Caki2 (cell line): Measurements from ENCODE around the gene SOX11. TPM values are rescaled to one million over a fixed set of nuclear protein-coding genes. Genes with fewer than 3 reads are reported as not detected.

ENCODE experiments used
- DNase-seq: peaks from one replicate; pipeline ENCODE4 v3.0.0-alpha.2; 2015; ENCODE audit warnings: low read depth
- in situ Hi-C: cut with HindIII; loops from 2 replicates; pipeline ENCODE4 v1.10.0; 2016; ENCODE audit warnings: low sequenced_read_pairs, low pct_unique_long_range_greater_than_20kb, mixed read lengths
- total RNA-seq: library from RNA; depleted of rRNA; stranded (reverse); fragments of >200 nt; shearing (Covaris generic); gene quantifications from 2 replicates; pipeline ENCODE4 v1.2.3, GENCODE V29; 2014; ENCODE audit warnings: low replicate concordance

SOX11 gene
- total RNA-seq, 1 experiment from 2014 or later, result not detected

- in situ Hi-C loops, result no loop called here
Measured at GRCh38 chr2:5690286-5690685, 1.9 kb upstream of the SOX11 start.

GRCh38 chr2:5690718-5691220 lies 1.4 kb upstream of the SOX11 start:
- DNase-seq, result no peak
- in situ Hi-C loops, result no loop called here

More at GRCh38 chr2:5690286-5690685, 1.9 kb upstream of the SOX11 start:
- no peak for DNase-seq

GRCh38 chr2:5691221-5691984 lies 781 bp upstream of the SOX11 start:
- in situ Hi-C loops, result no loop called here
- DNase-seq, result no peak

- in situ Hi-C loops, result no loop called here
- DNase-seq, result no peak
Measured at GRCh38 chr2:5692561-5693286, 540 bp downstream of the SOX11 start.

GRCh38 chr2:5693287-5694201 lies 1.4 kb downstream of the SOX11 start:
- in situ Hi-C loops, result no loop called here
- no peak for DNase-seq

- in situ Hi-C loops, result no loop called here
- DNase-seq, result no peak
Measured at GRCh38 chr2:5694306-5694705, 2.1 kb downstream of the SOX11 start.

- DNase-seq, result no peak
- in situ Hi-C loops, result no loop called here
Measured at GRCh38 chr2:5695654-5696403, 3.6 kb downstream of the SOX11 start.

- in situ Hi-C loops, result no loop called here
- no peak for DNase-seq
Measured at GRCh38 chr2:5696404-5696944, 4.3 kb downstream of the SOX11 start.

GRCh38 chr2:5696945-5697521 lies 4.8 kb downstream of the SOX11 start:
- in situ Hi-C loops, result no loop called here
- DNase-seq, result no peak

- in situ Hi-C loops, result no loop called here
Measured at GRCh38 chr2:5697562-5697961, 5.4 kb downstream of the SOX11 start.

GRCh38 chr2:5698134-5698533 lies 6.0 kb downstream of the SOX11 start:
- no peak for DNase-seq
- in situ Hi-C loops, result no loop called here

More at GRCh38 chr2:5697562-5697961, 5.4 kb downstream of the SOX11 start:
- DNase-seq, result no peak

GRCh38 chr2:5699963-5700362 lies 7.8 kb downstream of the SOX11 start:
- DNase-seq, result no peak

GRCh38 chr2:5700551-5700950 lies 8.4 kb downstream of the SOX11 start:
- in situ Hi-C loops, result no loop called here
- DNase-seq, result no peak

More at GRCh38 chr2:5699963-5700362, 7.8 kb downstream of the SOX11 start:
- in situ Hi-C loops, result no loop called here

- no peak for DNase-seq
- in situ Hi-C loops, result no loop called here
Measured at GRCh38 chr2:5701266-5701665, 9.1 kb downstream of the SOX11 start.

- in situ Hi-C loops, result no loop called here
- DNase-seq, result no peak
Measured at GRCh38 chr2:5703166-5703565, 11.0 kb downstream of the SOX11 start.

GRCh38 chr2:5705490-5705889 lies 13.3 kb downstream of the SOX11 start:
- in situ Hi-C loops, result no loop called here
- no peak for DNase-seq

GRCh38 chr2:5706717-5707455 lies 14.7 kb downstream of the SOX11 start:
- DNase-seq, result no peak
- in situ Hi-C loops, result no loop called here
